H9 (cell line): ENCODE measurements around the gene NEDD4L. TPM values are rescaled to one million over a fixed set of nuclear protein-coding genes. Genes with fewer than 3 reads are reported as not detected.
A peak's percentile ranks its signal among the peaks of the same experiment; 100 is the strongest.

ENCODE experiments used
- DNase-seq: peaks from one replicate; pipeline ENCODE4 v3.0.0-alpha.2; 2017
- H2AFZ ChIP-seq: one replicate; pipeline ENCODE4 v1.6.1; 2013; ENCODE audit warnings: mild to moderate bottlenecking, low read length, control low read depth, moderate library complexity
- H2AK5ac ChIP-seq: 2 replicates; pipeline ENCODE4 v1.6.1; 2013; ENCODE audit warnings: low read length, control low read depth, mixed read lengths; ENCODE audit not compliant: insufficient read length
- H2BK120ac ChIP-seq: one replicate; pipeline ENCODE4 v1.6.1; 2013; ENCODE audit warnings: low read depth, mild to moderate bottlenecking, low read length, control low read depth, inconsistent platforms; ENCODE audit not compliant: poor library complexity, severe bottlenecking
- H2BK12ac ChIP-seq: 2 replicates; pipeline ENCODE4 v1.6.1; 2013; ENCODE audit warnings: low read length, control low read depth, mixed read lengths, low read depth; ENCODE audit not compliant: insufficient read length
- H2BK15ac ChIP-seq: 2 replicates; pipeline ENCODE4 v1.6.1; 2013; ENCODE audit warnings: low read depth, low read length, control low read depth
- H2BK20ac ChIP-seq: one replicate; pipeline ENCODE4 v1.6.1; 2013; ENCODE audit warnings: low read depth, mild to moderate bottlenecking, low read length, control low read depth, inconsistent platforms; ENCODE audit not compliant: poor library complexity, severe bottlenecking
- H2BK5ac ChIP-seq: 2 replicates; pipeline ENCODE4 v1.6.1; 2013; ENCODE audit warnings: low read length, control low read depth, mixed read lengths; ENCODE audit not compliant: insufficient read length
- H3K14ac ChIP-seq: 2 replicates; pipeline ENCODE4 v1.6.1; 2013; ENCODE audit warnings: low read length, control low read depth; ENCODE audit not compliant: insufficient read depth
- H3K18ac ChIP-seq: 2 replicates; pipeline ENCODE4 v1.6.1; 2013; ENCODE audit warnings: low read depth, mild to moderate bottlenecking, mixed read lengths, low read length, control low read depth; ENCODE audit not compliant: insufficient read length
- H3K23ac ChIP-seq: 2 replicates; pipeline ENCODE4 v1.6.1; 2013; ENCODE audit warnings: low read length, control low read depth, mixed read lengths, low read depth; ENCODE audit not compliant: insufficient read length
- H3K23me2 ChIP-seq: 2 replicates; pipeline ENCODE4 v1.6.1; 2013; ENCODE audit warnings: low read depth, mild to moderate bottlenecking, mixed read lengths, low read length, control low read depth; ENCODE audit not compliant: insufficient read length, poor library complexity, severe bottlenecking
- H3K27ac ChIP-seq: 2 replicates; pipeline ENCODE4 v1.5.1; 2013; ENCODE audit warnings: low read length, control low read depth, mixed read lengths, low read depth; ENCODE audit not compliant: insufficient read length
- H3K27me3 ChIP-seq: 2 replicates; pipeline ENCODE4 v1.6.1; 2013; ENCODE audit warnings: low read length, control low read depth, inconsistent platforms; ENCODE audit not compliant: insufficient read depth
- H3K4ac ChIP-seq: 2 replicates; pipeline ENCODE4 v1.6.1; 2013; ENCODE audit warnings: low read depth, mild to moderate bottlenecking, control low read depth, inconsistent platforms, low read length, moderate library complexity
- H3K4me1 ChIP-seq: 2 replicates; pipeline ENCODE4 v1.6.1; 2013; ENCODE audit warnings: low read length, control low read depth, inconsistent platforms; ENCODE audit not compliant: insufficient read depth
- H3K4me2 ChIP-seq: 2 replicates; pipeline ENCODE4 v1.6.1; 2013; ENCODE audit warnings: low read length, control low read depth, mixed read lengths; ENCODE audit not compliant: insufficient read length, insufficient read depth
- H3K56ac ChIP-seq: 2 replicates; pipeline ENCODE4 v1.6.1; 2013; ENCODE audit warnings: low read depth, mild to moderate bottlenecking, mixed read lengths, low read length, control low read depth; ENCODE audit not compliant: insufficient read length
- H3K79me1 ChIP-seq: 2 replicates; pipeline ENCODE4 v1.6.1; 2013; ENCODE audit warnings: low read depth, mild to moderate bottlenecking, moderate library complexity, low read length, control low read depth, inconsistent platforms; ENCODE audit not compliant: insufficient read depth, poor library complexity, severe bottlenecking
- H3K79me2 ChIP-seq: 2 replicates; pipeline ENCODE4 v1.6.1; 2013; ENCODE audit warnings: low read length, control low read depth, inconsistent platforms; ENCODE audit not compliant: insufficient read depth
- H3K9ac ChIP-seq: 2 replicates; pipeline ENCODE4 v1.6.1; 2013; ENCODE audit warnings: low read length, control low read depth, mixed read lengths; ENCODE audit not compliant: insufficient read length; ENCODE audit errors: extremely low read depth
- H3K9me3 ChIP-seq: one replicate; pipeline ENCODE4 v1.6.1; 2013; ENCODE audit warnings: low read depth, low read length, inconsistent platforms; ENCODE audit not compliant: control insufficient read depth
- H3T11ph ChIP-seq: one replicate; pipeline ENCODE4 v1.6.1; 2013; ENCODE audit warnings: mild to moderate bottlenecking, low read length, control low read depth, inconsistent platforms
- H4K20me1 ChIP-seq: one replicate; pipeline ENCODE4 v1.6.1; 2013; ENCODE audit not compliant: control insufficient read depth, insufficient read length, insufficient read depth
- H4K5ac ChIP-seq: 2 replicates; pipeline ENCODE4 v1.6.1; 2013; ENCODE audit warnings: low read depth, mild to moderate bottlenecking, mixed read lengths, low read length, control low read depth; ENCODE audit not compliant: insufficient read length
- H4K8ac ChIP-seq: replicated peaks from 2 replicates; pipeline ENCODE4 v1.6.1; 2013; ENCODE audit warnings: low read length, control low read depth, mixed read lengths, low read depth; ENCODE audit not compliant: insufficient read length
- H4K91ac ChIP-seq: 2 replicates; pipeline ENCODE4 v1.6.1; 2013; ENCODE audit warnings: low read depth, mild to moderate bottlenecking, moderate library complexity, mixed read lengths, low read length, control low read depth; ENCODE audit not compliant: insufficient read length
- H3K27ac Mint-ChIP-seq, 3 experiments: 2 replicates in 2 of 3; 3 replicates in 1 of 3; pipeline ENCODE4 v1.8.0; 2020 to 2021; ENCODE audit warnings: mixed read lengths in 3 of 3, mild to moderate bottlenecking in 1 of 3, moderate library complexity in 1 of 3
- H3K27me3 Mint-ChIP-seq: 2 replicates; pipeline ENCODE4 v1.8.0; 2021; ENCODE audit warnings: low read depth, mild to moderate bottlenecking, moderate library complexity, mixed read lengths
- H3K36me3 Mint-ChIP-seq, 3 experiments: 2 replicates in 2 of 3; 3 replicates in 1 of 3; pipeline ENCODE4 v1.8.0; 2020 to 2021; ENCODE audit warnings: low read depth in 3 of 3, mixed read lengths in 3 of 3; ENCODE audit not compliant: insufficient read depth in 1 of 3
- H3K4me1 Mint-ChIP-seq, 2 experiments: 2 replicates each; pipeline ENCODE4 v1.8.0; 2020; ENCODE audit warnings: mixed read lengths in 2 of 2
- H3K4me3 Mint-ChIP-seq, 2 experiments: 2 replicates in 1 of 2; 3 replicates in 1 of 2; pipeline ENCODE4 v1.8.0; 2020 to 2021; ENCODE audit warnings: mild to moderate bottlenecking in 2 of 2, mixed read lengths in 2 of 2, moderate library complexity in 1 of 2
- H3K9me3 Mint-ChIP-seq, 2 experiments: 2 replicates in 1 of 2; 3 replicates in 1 of 2; pipeline ENCODE4 v1.8.0; 2020; ENCODE audit warnings: mild to moderate bottlenecking in 2 of 2, mixed read lengths in 2 of 2, moderate library complexity in 1 of 2
- CTCF ChIP-seq: fragments of 200-600 bp; sonication (generic); conservative IDR thresholded peaks from 3 replicates; pipeline ENCODE4 v1.8.0; 2021; ENCODE audit warnings: antibody characterized with exemption, mild to moderate bottlenecking
- WGBS: extraction: QIAGEN DNeasy Blood & Tissue Kit; methylation state at CpG from one replicate; pipeline ENCODE4 v1.1.7; 2013; ENCODE audit warnings: missing lambda C conversion rate, low lambda C conversion rate, mixed read lengths; ENCODE audit not compliant: insufficient read length; ENCODE audit errors: extremely low coverage; 5-methylcytosine and 5-hydroxymethylcytosine counted together
- total RNA-seq: library from RNA; stranded (reverse); gene quantifications from 2 replicates; pipeline ENCODE4 v1.2.1, GENCODE V29; 2021

The NEDD4L gene
- total RNA-seq, 1 experiment from 2014 or later = 76.3 TPM

DNA sequence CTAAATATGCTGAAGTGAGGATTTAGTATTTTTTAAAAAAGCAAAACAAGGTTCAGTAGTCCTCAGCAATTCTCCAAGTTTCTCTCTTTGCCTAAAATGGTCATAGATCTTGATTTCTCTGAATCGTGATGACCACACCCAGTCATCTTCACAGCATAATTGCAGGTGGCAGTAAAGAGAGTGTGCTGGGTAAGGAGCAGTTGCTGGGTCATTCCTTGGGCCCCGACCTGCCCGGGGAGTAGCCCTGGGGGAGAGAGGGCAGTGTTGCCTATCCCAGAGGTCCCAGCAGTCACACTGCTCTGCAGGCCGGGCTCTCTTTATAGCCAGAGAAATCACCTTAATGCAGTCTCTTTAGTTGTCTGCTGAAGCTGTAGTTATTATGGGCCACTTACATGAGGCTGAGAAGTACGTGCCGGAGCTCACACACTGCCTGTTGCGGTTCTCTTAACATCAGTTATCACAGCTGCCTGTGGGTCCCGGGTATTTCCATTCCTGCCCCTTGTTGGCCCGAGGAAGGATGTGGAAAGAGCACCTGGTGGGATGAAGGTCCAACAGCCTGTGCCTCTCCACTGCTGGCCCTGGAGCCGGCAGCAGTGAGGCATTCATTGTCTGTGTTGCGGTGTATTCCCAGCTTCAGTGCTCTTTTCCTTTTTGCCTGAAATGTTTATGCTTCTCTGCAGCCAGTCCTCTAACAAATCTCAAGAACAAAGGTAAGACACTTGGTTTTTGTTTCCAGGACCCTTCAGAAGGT lies 354.8 kb downstream of the NEDD4L start:
- Histone ChIP-seq H3K27me3 (no peaks in the 10 kb centered on the region), H3K23ac (no peak overlapping the region), H2AFZ (no peak overlapping the region), H3K4me1 (no peaks in the 10 kb centered on the region), H2BK20ac (no peak overlapping the region), H3K9ac (no peak overlapping the region), H3T11ph (no peak overlapping the region), H2BK15ac (no peak overlapping the region), H2BK5ac (no peak overlapping the region), H3K4me2 (no peak overlapping the region), H3K27ac (no peak overlapping the region), H4K20me1 (no peaks in the 10 kb centered on the region), H3K79me1 (no peaks in the 10 kb centered on the region), H4K8ac (no peak overlapping the region), H2BK120ac (no peak overlapping the region), H3K23me2 (no peaks in the 10 kb centered on the region), H4K5ac (no peak overlapping the region), H2AK5ac (no peak overlapping the region), H3K4ac (no peak overlapping the region), H3K14ac (no peak overlapping the region), H3K79me2 (no peaks in the 10 kb centered on the region), H3K18ac (no peak overlapping the region), H3K9me3 (no peaks in the 10 kb centered on the region), H2BK12ac (no peak overlapping the region), H3K56ac (no peak overlapping the region), H4K91ac (no peak overlapping the region)
- no peaks in the 10 kb centered on the region for H3K9me3 Mint-ChIP-seq
- no CpG with 5 or more reads among the region's 11 CpGs for WGBS
- H3K27ac Mint-ChIP-seq = peak overlapping the region in 2 of 3 experiments; percentile 18 to 58; a peak in 2 of 7 replicates
- peak; percentile 24 for DNase-seq
- no peak overlapping the region for H3K4me3 Mint-ChIP-seq
- H3K36me3 Mint-ChIP-seq = peaks cover 0 to 25% (median 22%) of the 10 kb centered on the region in 3 experiments; a peak in 5 of 7 replicates
- no peak for TF ChIP-seq CTCF
- H3K4me1 Mint-ChIP-seq = peaks cover 6 to 14% of the 10 kb centered on the region in 2 experiments; a peak in 3 of 4 replicates
- H3K27me3 Mint-ChIP-seq = no peaks in the 10 kb centered on the region
